Colonic mucosa (tissue), 4 donors: ENCODE measurements around the gene ADAMTS7. TPM values are rescaled to one million over a fixed set of nuclear protein-coding genes. Genes with fewer than 3 reads are reported as not detected.
A peak's percentile ranks its signal among the peaks of the same experiment; 100 is the strongest.

ENCODE experiments used
- DNase-seq: peaks from one replicate; pipeline ENCODE4 v3.0.0-alpha.2; 2020
- H3K27ac ChIP-seq: fragments of 200-600 bp; one replicate; pipeline ENCODE4 v1.8.0; 2021
- H3K27me3 ChIP-seq: fragments of 200-600 bp; one replicate; pipeline ENCODE4 v1.8.0; 2021
- H3K36me3 ChIP-seq: fragments of 200-600 bp; one replicate; pipeline ENCODE4 v1.8.0; 2021
- H3K4me1 ChIP-seq: fragments of 200-600 bp; one replicate; pipeline ENCODE4 v1.8.0; 2021; ENCODE audit warnings: mild to moderate bottlenecking
- H3K4me3 ChIP-seq: fragments of 200-600 bp; one replicate; pipeline ENCODE4 v1.8.0; 2021
- H3K9ac ChIP-seq, 2 donors: one replicate each; pipeline ENCODE4 v1.7.0; 2013; ENCODE audit warnings: control low read depth in 2 of 2, low read depth in 2 of 2, low read length in 2 of 2
- H3K9me3 ChIP-seq: fragments of 200-600 bp; one replicate; pipeline ENCODE4 v1.8.0; 2021
- CTCF ChIP-seq: fragments of 200-600 bp; IDR thresholded peaks from one replicate; pipeline ENCODE4 v1.8.0; 2022; ENCODE audit warnings: antibody characterized with exemption, mild to moderate bottlenecking
- intact Hi-C: fragments of 100-400 bp; cut with DNase I; formaldehyde crosslinking; loops from one replicate; pipeline ENCODE4 v1.14.1; 2022
- total RNA-seq, 2 donors: library from RNA; stranded (reverse); fragmentation: NEBNext Ultra II Directional in 1 of 2; extraction: Animal tissue kit (Norgen Biotek cat#: 25700) in 1 of 2; gene quantifications; one replicate each; pipeline ENCODE4 v1.2.1, GENCODE V29; 2021
- donor health status: healthy.
- donor health status: DM: no; HTN: no; CAD: no.
- donor health status: DM: no; HTN: no; CAD: no.

ADAMTS7 gene
- total RNA-seq, 2 donors from 2014 or later, result 1.6 to 1.8 TPM

- no peak for DNase-seq
- Histone ChIP-seq H3K9ac (no peak overlapping the region), H3K36me3 (no peaks in the 10 kb centered on the region), H3K27me3 (no peaks in the 10 kb centered on the region), H3K4me1 (no peaks in the 10 kb centered on the region), H3K4me3 (no peak overlapping the region), H3K27ac (no peak overlapping the region), H3K9me3 (no peaks in the 10 kb centered on the region)
- TF ChIP-seq CTCF, result no peak
- intact Hi-C loops, result no loop called here
These were observed 96.4 kb downstream of the ADAMTS7 start for GRCh38 chr15:78714890-78715289.

- no peak for TF ChIP-seq CTCF
- Histone ChIP-seq H3K27me3 (no peaks in the 10 kb centered on the region), H3K9ac (no peak overlapping the region), H3K36me3 (no peaks in the 10 kb centered on the region), H3K9me3 (no peaks in the 10 kb centered on the region), H3K27ac (no peak overlapping the region), H3K4me1 (no peaks in the 10 kb centered on the region), H3K4me3 (no peak overlapping the region)
- DNase-seq, result no peak
- intact Hi-C loops, result no loop called here
These were observed 98.3 kb downstream of the ADAMTS7 start for GRCh38 chr15:78712797-78713515.

- Histone ChIP-seq H3K36me3 (no peaks in the 10 kb centered on the region), H3K27me3 (no peaks in the 10 kb centered on the region), H3K9me3 (no peaks in the 10 kb centered on the region), H3K4me3 (no peak overlapping the region), H3K9ac (no peak overlapping the region), H3K27ac (no peak overlapping the region), H3K4me1 (no peaks in the 10 kb centered on the region)
- intact Hi-C loops, result no loop called here
- no peak for DNase-seq
- TF ChIP-seq CTCF, result no peak
These were observed 99.6 kb downstream of the ADAMTS7 start for GRCh38 chr15:78711638-78712037.

- no peak overlapping the region for H3K4me3 ChIP-seq
These were observed 101.9 kb downstream of the ADAMTS7 start for GRCh38 chr15:78709263-78709882.

More at GRCh38 chr15:78709263-78709882, 101.9 kb downstream of the ADAMTS7 start:
- peak; percentile 88 for TF ChIP-seq CTCF
- DNase-seq, result peak; percentile 77
- H3K27ac ChIP-seq, result no peak overlapping the region
- H3K27me3 ChIP-seq, result no peaks in the 10 kb centered on the region
- no peaks in the 10 kb centered on the region for H3K9me3 ChIP-seq
- intact Hi-C loops, result loop anchor here (1.0 to 5.0 kb wide), 2 partner anchors 72 to 92 kb away; no protein-coding TSS in a partner anchor
- H3K9ac ChIP-seq, result no peak overlapping the region
- H3K4me1 ChIP-seq, result no peaks in the 10 kb centered on the region
- no peaks in the 10 kb centered on the region for H3K36me3 ChIP-seq

Other genes with a start within 250 kb of the ADAMTS7 start
- 10 to 100 TPM in 1 of 2 donors, 1 to 10 TPM in 1; 9.7 to 10.3 TPM for gene CHRNA5, start 245.9 kb downstream of the ADAMTS7 start, total RNA-seq
- 1 to 10 TPM; 2.0 to 3.5 TPM for gene CHRNA3, start 190.5 kb downstream of the ADAMTS7 start, total RNA-seq
- under 1 TPM in 1 of 2 donors, not detected in 1; 0.24 TPM for gene CHRNB4, start 170.3 kb downstream of the ADAMTS7 start, total RNA-seq
- gene MORF4L1, start 61.4 kb upstream of the ADAMTS7 start, total RNA-seq, result 100 to 1,000 TPM; 221 to 237 TPM
- 10 to 100 TPM; 34.4 to 58.5 TPM for gene CTSH, start 133.6 kb upstream of the ADAMTS7 start, total RNA-seq